ENCODE data around the gene PBX1.

DNA sequence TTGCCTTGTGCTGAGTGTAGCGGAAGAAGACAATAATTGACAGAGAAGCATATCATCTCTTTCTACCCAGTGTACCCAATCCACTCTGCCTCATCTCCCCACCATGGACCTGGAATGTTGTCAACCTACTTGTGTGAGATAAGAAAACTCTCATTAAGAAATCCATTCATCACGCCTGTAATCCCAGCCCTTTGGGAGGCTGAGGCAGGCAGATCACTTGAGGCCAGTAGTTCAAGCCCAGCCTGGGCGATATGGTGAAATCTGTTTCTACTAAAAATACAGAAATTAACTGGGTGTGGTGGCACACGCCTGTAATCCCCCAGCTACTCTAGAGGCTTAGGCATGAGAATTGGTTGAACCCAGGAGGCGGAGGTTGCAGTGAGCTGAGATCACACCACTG, 209.6 kb downstream of the PBX1 start:
- TF ChIP-seq ZBTB7A (tag by site-specific recombination; IDR thresholded peaks at IDR 0.05; ENCODE audit: low read depth) (no peak), CTCF (tag by site-specific recombination; IDR thresholded peaks at IDR 0.05) (no peak), ZSCAN30 (tag by site-specific recombination; IDR thresholded peaks at IDR 0.05) (no peak), SETDB1 (IDR thresholded peaks at IDR 0.05; ENCODE audit: insufficient read length, low read length) (no peak), GLIS2 (tag by site-specific recombination; IDR thresholded peaks at IDR 0.05) (no peak), BCL11A (tag by site-specific recombination; IDR thresholded peaks at IDR 0.05; ENCODE audit: low read depth) (no peak), ZNF768 (tag by site-specific recombination; IDR thresholded peaks at IDR 0.05) (no peak), MZF1 (tag by site-specific recombination; IDR thresholded peaks at IDR 0.05; ENCODE audit: borderline replicate concordance) (no peak)
